Activated gamma-delta T cell (primary cell): Measurements from ENCODE around the gene TEX12.
"Not testable (repeated sequence)": the region's sequence is repeated elsewhere in the genome, so short reads cannot be mapped to it uniquely, and the experiment has no call there.

ENCODE experiments used
- DNase-seq: peaks from one replicate; lab custom pipeline; 2025; lab: John Stamatoyannopoulos, UW
- total RNA-seq, 2 donors: gene quantifications; one replicate each; lab custom pipeline; 2026; lab: John Stamatoyannopoulos, UW

The TEX12 gene, protein sequence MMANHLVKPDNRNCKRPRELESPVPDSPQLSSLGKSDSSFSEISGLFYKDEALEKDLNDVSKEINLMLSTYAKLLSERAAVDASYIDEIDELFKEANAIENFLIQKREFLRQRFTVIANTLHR
- total RNA-seq, result 0 to 0.05 reads per million in 2 donors

DNA sequence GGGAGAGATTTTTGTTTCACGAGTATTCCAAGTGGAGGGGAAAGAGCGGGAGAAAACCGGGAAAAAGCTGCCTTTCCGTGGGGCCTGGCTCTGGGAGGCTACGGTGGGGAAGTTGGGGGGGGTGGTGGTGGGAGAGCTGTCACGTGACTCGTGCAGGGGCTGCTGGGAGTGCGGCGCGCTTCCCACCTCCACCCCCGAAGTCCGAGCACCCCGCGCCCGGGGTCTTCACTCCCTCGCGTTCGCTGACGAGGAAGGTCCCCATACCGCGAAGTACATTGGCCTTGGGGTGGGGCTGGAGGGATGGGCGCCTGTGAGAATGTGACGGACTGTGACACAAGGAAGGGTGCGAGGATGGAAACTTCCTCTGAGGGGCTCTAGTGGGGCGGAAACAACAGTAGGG lies at the start of gene TEX12:
TEX12 (plus strand) TSS at position 228 of the 400 bp plus-strand sequence. CDS start 1,897 bp downstream, outside the sequence.
- DNase-seq, result no peak

GRCh38 chr11:112118176-112118575 lies 49.0 kb upstream of the TEX12 start:
- DNase-seq, result no peak

- DNase-seq, result no peak
Observed at GRCh38 chr11:112121981-112122615, 45.1 kb upstream of the TEX12 start.

DNA sequence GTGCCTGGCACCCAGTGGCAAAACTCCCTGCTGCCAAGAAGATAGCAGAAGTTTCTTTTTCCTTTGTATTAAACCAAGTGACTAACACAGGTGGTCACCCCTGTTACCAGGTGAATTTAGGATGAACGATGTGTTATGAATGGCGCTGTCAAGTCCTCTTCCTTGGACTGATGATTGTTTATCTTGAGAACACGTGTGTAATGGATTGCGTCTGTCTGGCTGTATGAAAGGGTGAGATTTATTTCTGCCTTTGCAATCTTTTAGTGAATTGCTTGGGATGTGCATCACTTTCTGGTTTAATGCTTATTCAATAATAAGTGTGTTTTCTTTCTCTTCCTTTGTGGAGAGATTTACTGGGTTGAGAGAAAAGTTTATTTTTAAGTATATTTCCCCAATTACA lies 44.0 kb upstream of the TEX12 start:
- DNase-seq, result no peak

- DNase-seq, result no peak
Observed at GRCh38 chr11:112127056-112127455, 40.1 kb upstream of the TEX12 start.

DNA sequence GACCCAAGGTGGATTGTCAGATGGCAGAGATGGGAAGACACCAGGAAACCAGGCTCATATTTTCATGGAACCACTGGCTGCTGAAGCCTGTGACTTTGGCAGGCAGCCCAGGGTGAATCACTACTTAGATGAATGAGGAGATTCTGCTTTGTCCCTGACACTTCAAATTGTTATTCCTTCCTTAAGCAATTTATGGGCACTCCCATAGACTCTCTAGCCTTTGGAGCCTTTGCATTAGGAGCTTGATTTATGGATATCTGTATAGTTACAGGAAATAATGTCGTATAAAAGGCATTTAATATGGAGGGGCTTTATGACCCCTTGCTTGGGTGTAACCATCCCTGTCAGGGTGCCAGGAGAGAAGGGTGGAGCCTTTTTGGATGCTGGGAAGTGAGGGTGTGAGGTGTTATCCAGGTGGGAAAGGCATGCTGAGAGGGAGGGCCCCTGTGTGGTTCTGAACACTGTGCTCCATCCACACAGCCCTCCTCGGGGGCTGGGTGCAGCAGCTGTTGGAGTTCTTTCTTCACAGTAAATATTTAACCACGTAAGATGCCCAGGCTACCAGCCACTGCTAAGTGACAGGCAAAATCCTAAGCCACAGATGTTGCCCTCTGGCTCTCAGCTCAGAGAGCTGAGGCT lies 38.6 kb upstream of the TEX12 start:
- DNase-seq, result no peak

DNA sequence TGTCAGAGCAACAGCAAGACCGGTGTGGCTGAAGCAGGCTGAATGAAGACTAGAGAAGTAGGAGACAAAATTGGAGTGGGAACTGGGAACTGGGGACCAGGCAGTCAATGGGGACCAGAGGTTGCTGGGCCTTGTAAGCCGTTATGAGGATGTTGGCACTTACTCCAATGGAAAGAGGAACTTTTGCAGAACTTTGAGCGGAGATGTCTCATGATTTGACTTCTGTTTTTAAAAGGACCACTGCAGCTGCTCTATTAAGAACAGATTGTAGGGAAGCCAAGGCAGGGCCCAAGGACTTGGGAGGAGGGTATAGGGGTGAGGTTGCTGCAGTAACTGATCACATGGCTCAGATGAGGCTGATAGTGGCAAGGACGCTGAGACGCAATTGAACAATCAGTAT lies 37.5 kb upstream of the TEX12 start:
- no peak for DNase-seq

DNA sequence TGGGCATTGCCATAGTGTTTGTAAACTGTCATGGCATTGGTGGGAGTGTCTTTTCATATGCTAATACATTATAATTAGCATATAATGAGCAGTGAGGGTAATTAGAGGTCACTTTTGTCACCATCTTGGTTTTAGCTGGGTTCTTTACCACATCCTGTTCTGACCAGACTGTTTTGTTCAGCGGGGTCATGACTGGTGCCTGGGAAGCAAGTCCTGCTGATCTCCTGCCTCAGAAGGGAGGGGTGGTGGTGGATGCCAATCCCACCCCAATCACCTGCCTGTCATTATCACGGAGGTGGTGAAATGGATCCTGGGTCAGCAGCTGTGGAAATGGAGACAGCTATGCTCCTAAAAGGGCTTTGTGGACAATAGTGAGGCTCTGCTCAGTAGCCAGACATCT lies 34.4 kb upstream of the TEX12 start:
- DNase-seq, result no peak

DNA sequence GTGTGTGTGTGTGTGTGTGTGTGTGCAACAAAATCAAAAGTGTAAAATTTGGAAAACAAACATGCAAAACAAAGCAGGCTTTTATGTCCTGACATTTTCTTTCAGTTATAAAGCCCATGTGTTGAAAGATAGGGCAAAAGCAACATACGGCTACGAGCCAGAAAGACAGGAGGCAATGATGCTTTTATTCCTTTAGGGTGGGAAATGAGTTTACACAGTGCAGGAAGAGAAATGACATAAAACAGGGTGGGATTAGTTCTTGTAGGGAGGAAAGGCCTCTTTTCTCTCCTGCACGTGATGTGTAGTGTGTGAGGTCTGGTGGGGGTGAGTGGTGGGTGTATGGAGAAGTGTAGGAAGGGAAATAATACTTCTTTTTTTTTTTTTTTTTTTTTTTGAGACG lies 32.7 kb upstream of the TEX12 start:
- no peak for DNase-seq

- DNase-seq, result no peak
Observed at GRCh38 chr11:112143597-112143996, 23.6 kb upstream of the TEX12 start.

GRCh38 chr11:112150517-112150916 lies 16.7 kb upstream of the TEX12 start:
- no peak for DNase-seq

DNA sequence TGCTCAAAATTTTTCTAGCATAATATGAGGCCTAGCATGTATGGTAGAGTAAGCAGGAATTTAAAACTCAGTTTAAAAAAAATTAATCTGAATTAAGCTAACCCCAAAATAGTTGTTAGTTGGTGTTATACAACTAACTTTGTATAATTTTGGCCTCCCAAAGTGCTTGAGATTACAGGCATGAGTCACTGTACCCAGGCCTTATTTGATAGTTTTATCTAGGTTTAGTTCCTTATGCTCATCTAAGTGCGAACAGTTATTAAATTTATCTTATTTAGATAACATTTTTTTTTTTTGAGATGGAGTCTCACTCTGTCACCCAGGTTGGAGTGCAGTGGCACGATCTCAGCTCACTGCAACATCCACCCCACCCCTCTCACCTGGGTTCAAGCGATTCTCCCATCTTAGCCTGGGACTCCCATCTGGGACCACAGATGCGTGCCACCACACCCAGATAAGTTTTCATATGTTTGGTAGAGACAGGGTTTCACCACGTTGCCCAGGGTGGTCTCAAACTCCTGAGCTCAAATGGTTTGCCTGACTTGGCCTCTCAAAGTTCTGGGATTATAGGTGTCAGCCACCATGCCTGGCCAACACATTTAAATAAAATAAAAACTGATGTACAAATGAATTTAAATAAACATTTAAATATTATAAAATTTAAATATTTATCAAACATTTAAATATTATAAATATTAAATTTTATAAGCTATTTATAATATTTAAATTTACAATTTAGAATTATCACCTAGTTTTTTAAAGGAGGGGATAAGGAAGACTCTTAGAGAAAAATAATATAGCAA lies 10.8 kb upstream of the TEX12 start:
- no peak for DNase-seq

- DNase-seq, result no peak
Observed at GRCh38 chr11:112156956-112157766, 10.0 kb upstream of the TEX12 start.

- no peak for DNase-seq
Observed at GRCh38 chr11:112159098-112160065, 7.8 kb upstream of the TEX12 start.

DNA sequence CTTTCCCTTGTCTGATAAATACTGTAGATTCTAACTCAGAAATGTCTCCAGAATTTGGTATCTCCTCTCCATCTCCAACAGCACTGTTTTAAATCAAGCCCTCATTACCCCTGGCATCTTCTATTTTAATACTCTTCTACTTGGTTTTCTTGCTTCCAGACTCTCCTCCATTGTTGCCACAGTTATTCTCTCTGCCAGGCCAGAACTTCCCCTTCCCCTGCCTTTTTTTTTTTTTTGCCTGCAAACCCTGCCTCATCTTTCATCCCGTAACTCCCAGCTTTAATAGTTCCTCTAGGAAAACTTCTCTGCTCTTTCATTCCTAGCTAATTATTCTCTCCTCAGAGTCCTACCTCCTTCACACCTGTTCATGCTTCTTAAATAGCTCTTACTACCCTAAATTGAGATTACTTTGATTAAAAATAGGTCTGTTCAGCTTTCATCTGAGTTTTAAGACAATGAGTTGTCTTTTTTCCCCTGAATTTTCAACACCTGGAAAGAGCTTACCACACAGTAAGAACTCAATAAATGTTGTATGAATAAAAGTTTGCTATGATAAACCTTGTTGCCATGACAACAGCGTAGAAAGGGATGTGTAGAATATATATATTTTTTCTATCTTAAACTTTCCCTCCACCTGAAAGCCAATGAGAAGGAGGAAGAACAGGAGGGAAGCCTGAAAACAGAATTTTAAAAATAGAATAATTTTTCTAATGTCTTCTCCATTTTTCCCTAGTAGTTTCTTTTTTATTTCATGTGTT lies 6.9 kb upstream of the TEX12 start:
- no peak for DNase-seq

- no peak for DNase-seq
Observed at GRCh38 chr11:112161012-112161411, 6.2 kb upstream of the TEX12 start.

- DNase-seq, result not testable (repeated sequence)
Observed at GRCh38 chr11:112162200-112162599, 5.0 kb upstream of the TEX12 start.

- DNase-seq, result no peak
Observed at GRCh38 chr11:112162761-112163546, 4.2 kb upstream of the TEX12 start.
